H1 (cell line): ENCODE data around the gene GALNT5. TPM values are rescaled to one million over a fixed set of nuclear protein-coding genes. Genes with fewer than 3 reads are reported as not detected.

ENCODE experiments used
- CTCF ChIA-PET: fragments of 300-600 bp; sonication (Branson Sonifier 250); formaldehyde crosslinking; loops from one replicate; lab custom pipeline; 2021; ENCODE audit not compliant: partially characterized antibody; lab: Charles Lee
- POLR2A ChIA-PET: fragments of 300-600 bp; sonication (Branson Sonifier 250); formaldehyde crosslinking; loops from one replicate; lab custom pipeline; 2021; ENCODE audit warnings: inconsistent platforms; ENCODE audit not compliant: partially characterized antibody; lab: Charles Lee
- DNase-seq, 2 experiments: peaks; one replicate each; pipeline versions ENCODE4 v3.0.0 to v3.0.0-alpha.2; 2010 to 2022; ENCODE audit warnings: low spot score in 2 of 2, low read depth in 1 of 2, mixed read lengths in 1 of 2
- FAIRE-seq: peaks from 2 replicates; lab custom pipeline; 2011; peaks lifted over from hg19 to GRCh38; lab: Jason Lieb, UNC
- H2AFZ ChIP-seq: 2 replicates; pipeline ENCODE4 v1.8.1; 2012; ENCODE audit warnings: low read length, inconsistent platforms
- H2AK5ac ChIP-seq: 2 replicates; pipeline ENCODE4 v1.6.1; 2013; ENCODE audit warnings: low read depth, low read length
- H2BK120ac ChIP-seq: replicated peaks from 2 replicates; pipeline ENCODE3; 2013; ENCODE audit warnings: low read depth, low read length, inconsistent platforms
- H2BK12ac ChIP-seq: 2 replicates; pipeline ENCODE4 v1.6.1; 2013; ENCODE audit warnings: low read depth, low read length
- H2BK15ac ChIP-seq: 2 replicates; pipeline ENCODE4 v1.6.1; 2013; ENCODE audit warnings: low read length
- H2BK20ac ChIP-seq: 2 replicates; pipeline ENCODE4 v1.6.1; 2013; ENCODE audit warnings: low read length
- H2BK5ac ChIP-seq: 2 replicates; pipeline ENCODE4 v1.6.1; 2013; ENCODE audit warnings: low read depth, low read length
- H3K14ac ChIP-seq: 2 replicates; pipeline ENCODE4 v1.6.1; 2013; ENCODE audit warnings: inconsistent platforms; ENCODE audit not compliant: insufficient read length
- H3K18ac ChIP-seq: 2 replicates; pipeline ENCODE4 v1.6.1; 2013; ENCODE audit warnings: low read length; ENCODE audit errors: extremely low read depth
- H3K23ac ChIP-seq: 2 replicates; pipeline ENCODE4 v1.6.1; 2013; ENCODE audit warnings: inconsistent platforms; ENCODE audit not compliant: insufficient read length
- H3K23me2 ChIP-seq: 2 replicates; pipeline ENCODE4 v1.6.1; 2013; ENCODE audit warnings: low read depth, low read length
- H3K27ac ChIP-seq: 2 replicates; pipeline ENCODE4 v1.6.1; 2011; ENCODE audit warnings: low read depth, low read length, inconsistent platforms
- H3K27me3 ChIP-seq, 4 experiments: replicated peaks in 1 of 4; 1 replicate in 1 of 4; 2 replicates in 3 of 4; pipeline versions ENCODE4 v1.6.1 to v1.8.1; 2011 to 2013; ENCODE audit warnings: low read length in 3 of 4, mild to moderate bottlenecking in 3 of 4, inconsistent platforms in 2 of 4, mixed read lengths in 2 of 4, moderate library complexity in 1 of 4; ENCODE audit not compliant: control insufficient read depth in 3 of 4, insufficient read depth in 3 of 4; ENCODE audit errors: extremely low read depth in 1 of 4
- H3K36me3 ChIP-seq, 4 experiments: 2 replicates each; pipeline versions ENCODE4 v1.6.1 to v1.8.1; 2011 to 2013; ENCODE audit warnings: mild to moderate bottlenecking in 4 of 4, low read length in 3 of 4, moderate library complexity in 2 of 4, control low read depth in 1 of 4, inconsistent platforms in 1 of 4; ENCODE audit not compliant: insufficient read depth in 4 of 4, control insufficient read depth in 2 of 4
- H3K4ac ChIP-seq: replicated peaks from 2 replicates; pipeline ENCODE3; 2013; ENCODE audit warnings: low read length, low read depth, mixed read lengths, inconsistent platforms; ENCODE audit not compliant: insufficient read length
- H3K4me1 ChIP-seq, 4 experiments: replicated peaks in 1 of 4; 1 replicate in 1 of 4; 2 replicates in 3 of 4; pipeline versions ENCODE4 v1.6.1 to v1.8.1; 2011 to 2013; ENCODE audit warnings: low read length in 3 of 4, inconsistent platforms in 2 of 4, mixed read lengths in 1 of 4; ENCODE audit not compliant: insufficient read depth in 4 of 4, control insufficient read depth in 3 of 4
- H3K4me2 ChIP-seq, 2 experiments: 2 replicates each; pipeline versions ENCODE4 v1.6.1 to v1.8.1; 2011 to 2013; ENCODE audit warnings: low read depth in 2 of 2, low read length in 2 of 2, control low read depth in 1 of 2, inconsistent platforms in 1 of 2, mild to moderate bottlenecking in 1 of 2; ENCODE audit not compliant: insufficient read depth in 1 of 2
- H3K4me3 ChIP-seq, 4 experiments: fragments of 200-600, 300-600 bp in 1 of 4; sonication (generic), shearing (Covaris generic), sonication (Bioruptor Twin) in 1 of 4; 2 replicates each; pipeline versions ENCODE4 v1.5.1 to v1.8.1; 2011 to 2016; ENCODE audit warnings: low read length in 4 of 4, low read depth in 3 of 4, control low read depth in 2 of 4, inconsistent platforms in 2 of 4, mild to moderate bottlenecking in 2 of 4, mixed read lengths in 1 of 4, moderate library complexity in 1 of 4; ENCODE audit not compliant: insufficient read depth in 2 of 4; ENCODE audit errors: extremely low read depth in 1 of 4
- H3K56ac ChIP-seq: replicated peaks from 2 replicates; pipeline ENCODE3; 2013; ENCODE audit warnings: low read depth, mild to moderate bottlenecking, mixed read lengths, low read length, inconsistent platforms; ENCODE audit not compliant: insufficient read length
- H3K79me1 ChIP-seq: 2 replicates; pipeline ENCODE4 v1.6.1; 2013; ENCODE audit warnings: low read depth, low read length, control low read depth
- H3K79me2 ChIP-seq, 2 experiments: 2 replicates each; pipeline versions ENCODE4 v1.6.1 to v1.8.1; 2012 to 2013; ENCODE audit warnings: low read length in 2 of 2, mild to moderate bottlenecking in 2 of 2, inconsistent platforms in 1 of 2; ENCODE audit not compliant: insufficient read depth in 2 of 2, control insufficient read depth in 1 of 2
- H3K9ac ChIP-seq, 4 experiments: replicated peaks in 1 of 4; 1 replicate in 1 of 4; 2 replicates in 3 of 4; pipeline versions ENCODE4 v1.6.1 to v1.8.1; 2011 to 2013; ENCODE audit warnings: low read depth in 3 of 4, low read length in 3 of 4, control low read depth in 2 of 4, mild to moderate bottlenecking in 2 of 4, moderate library complexity in 2 of 4, inconsistent platforms in 1 of 4; ENCODE audit errors: extremely low read depth in 1 of 4
- H3K9me3 ChIP-seq, 2 experiments: 2 replicates each; pipeline versions ENCODE4 v1.6.1 to v1.8.1; 2012 to 2013; ENCODE audit warnings: mild to moderate bottlenecking in 2 of 2, moderate library complexity in 2 of 2, control low read depth in 1 of 2, inconsistent platforms in 1 of 2, low read depth in 1 of 2, low read length in 1 of 2, mixed read lengths in 1 of 2; ENCODE audit not compliant: insufficient read depth in 2 of 2
- H4K20me1 ChIP-seq, 2 experiments: replicated peaks in 1 of 2; 2 replicates each; pipeline versions ENCODE3 to v1.8.1; 2011 to 2013; ENCODE audit warnings: inconsistent platforms in 2 of 2, low read length in 2 of 2, mild to moderate bottlenecking in 1 of 2; ENCODE audit not compliant: insufficient read depth in 2 of 2, control insufficient read depth in 1 of 2
- H4K5ac ChIP-seq: 2 replicates; pipeline ENCODE4 v1.6.1; 2013; ENCODE audit warnings: low read length, low read depth, mixed read lengths, inconsistent platforms; ENCODE audit not compliant: insufficient read length
- H4K8ac ChIP-seq: 2 replicates; pipeline ENCODE4 v1.8.0; 2013; ENCODE audit warnings: mild to moderate bottlenecking, moderate library complexity, low read length, inconsistent platforms; ENCODE audit not compliant: insufficient read depth; ENCODE audit errors: extremely low read depth
- H4K91ac ChIP-seq: replicated peaks from 2 replicates; pipeline ENCODE3; 2013; ENCODE audit warnings: low read length, mixed read lengths, inconsistent platforms; ENCODE audit not compliant: insufficient read length
- CHD2 ChIP-seq: IDR thresholded peaks from 2 replicates; pipeline ENCODE4 v1.6.1; 2012; ENCODE audit warnings: low read length, improper control_type of control experiment
- EP300 ChIP-seq, 2 experiments: IDR thresholded peaks; 1 replicate in 1 of 2; 2 replicates in 1 of 2; pipeline ENCODE4 v1.6.1; 2011 to 2012; ENCODE audit warnings: low read depth in 2 of 2, low read length in 2 of 2, mild to moderate bottlenecking in 2 of 2, borderline replicate concordance in 1 of 2, inconsistent platforms in 1 of 2, moderate library complexity in 1 of 2
- GABPA ChIP-seq: IDR thresholded peaks from 2 replicates; pipeline ENCODE4 v1.6.1; 2011; ENCODE audit warnings: mild to moderate bottlenecking, low read length, moderate library complexity, borderline replicate concordance; ENCODE audit not compliant: insufficient read depth
- RBBP5 ChIP-seq: IDR thresholded peaks from 2 replicates; pipeline ENCODE4 v1.7.1; 2012; ENCODE audit warnings: low read depth, mild to moderate bottlenecking, inconsistent platforms, low read length, moderate library complexity, borderline replicate concordance
- SAP30 ChIP-seq: fragments of 300-600 bp; sonication (generic); IDR thresholded peaks from 2 replicates; pipeline ENCODE4 v1.7.1; 2012; ENCODE audit warnings: low read length, moderate library complexity, mild to moderate bottlenecking, inconsistent platforms; ENCODE audit not compliant: insufficient read depth, insufficient replicate concordance
- SIX5 ChIP-seq: IDR thresholded peaks from 2 replicates; pipeline ENCODE4 v1.6.1; 2011; ENCODE audit warnings: mild to moderate bottlenecking, low read depth, low read length
- SP4 ChIP-seq: IDR thresholded peaks from 2 replicates; pipeline ENCODE4 v1.6.1; 2012; ENCODE audit warnings: low read length, inconsistent platforms
- SUZ12 ChIP-seq: fragments of 200-600 bp; sonication (generic); IDR thresholded peaks from 2 replicates; pipeline ENCODE4 v1.6.1; 2012; ENCODE audit warnings: mild to moderate bottlenecking, inconsistent platforms, low read length, moderate library complexity, mixed read lengths
- TAF1 ChIP-seq: IDR thresholded peaks from 2 replicates; pipeline ENCODE4 v1.6.1; 2011; ENCODE audit warnings: mild to moderate bottlenecking, low read depth, low read length
- TBP ChIP-seq: IDR thresholded peaks from 2 replicates; pipeline ENCODE4 v1.6.1; 2011; ENCODE audit warnings: low read depth, low read length, improper control_type of control experiment
- TEAD4 ChIP-seq: IDR thresholded peaks from 2 replicates; pipeline ENCODE4 v1.6.1; 2012; ENCODE audit warnings: low read depth, low read length, inconsistent platforms, mixed read lengths
- YY1 ChIP-seq: IDR thresholded peaks from 2 replicates; pipeline ENCODE4 v1.6.1; 2011; ENCODE audit warnings: low read depth, mild to moderate bottlenecking, low read length
- WGBS, 2 experiments: shearing (Covaris generic) in 1 of 2; methylation state at CpG; one replicate each; pipeline versions ENCODE4 v1.1.6 to v1.1.7; 2013 to 2015; ENCODE audit warnings: low lambda C conversion rate in 2 of 2, mixed read lengths in 2 of 2, inconsistent platforms in 1 of 2, low coverage in 1 of 2, missing lambda C conversion rate in 1 of 2; ENCODE audit not compliant: insufficient replicate concordance in 2 of 2, insufficient coverage in 1 of 2, insufficient read length in 1 of 2; ENCODE audit errors: extremely low coverage in 1 of 2, missing lambda C conversion rate in 1 of 2; 5-methylcytosine and 5-hydroxymethylcytosine counted together
- polyA plus RNA-seq, 7 experiments: library from polyadenylated mRNA; depleted of rRNA in 3 of 7; stranded (reverse) in 5 of 7; unstranded in 2 of 7; fragments of >200 nt in 5 of 7; fragments of 200-250 nt in 2 of 7; gene quantifications; 1 replicate in 5 of 7; 2 replicates in 1 of 7; 4 replicates in 1 of 7; pipeline versions ENCODE4 v1.2.1 to v1.2.3, GENCODE V29; 2011 to 2013; ENCODE audit warnings: missing spikeins in 2 of 7, mixed read lengths in 2 of 7
- total RNA-seq: library from RNA; stranded (reverse); fragmentation: NEBNext Ultra II Directional; extraction: Animal tissue kit (Norgen Biotek cat#: 25700); gene quantifications from 2 replicates; pipeline ENCODE4 v1.2.1, GENCODE V29; 2021
- TF ChIP-seq, protein P1 (sequence below): IDR thresholded peaks from 2 replicates; pipeline ENCODE4 v1.6.1; 2011; ENCODE audit warnings: low read depth, mild to moderate bottlenecking, low read length; ENCODE audit not compliant: insufficient read depth

GALNT5 gene
- total and polyA plus RNA-seq, 2 of the 8 experiments (the other 6 are each of a cell fraction or from before 2014, with no cell fraction given): 0.02 to 0.06 TPM

- Histone ChIP-seq H4K5ac (no peak overlapping the region), H3K36me3 (no peaks in the 10 kb centered on the region), H3K23ac (no peak overlapping the region), H3K4me2 (no peak overlapping the region), H2BK15ac (no peak overlapping the region), H3K4ac (no peak overlapping the region), H3K56ac (no peak overlapping the region), H3K9me3 (no peaks in the 10 kb centered on the region; a peak in 1 of 4 replicates), H3K18ac (no peak overlapping the region), H4K91ac (no peak overlapping the region), H4K20me1 (no peaks in the 10 kb centered on the region), H3K27ac (no peak overlapping the region), H3K79me1 (no peaks in the 10 kb centered on the region), H3K27me3 (no peaks in the 10 kb centered on the region), H4K8ac (no peak overlapping the region), H2AFZ (no peak overlapping the region), H2BK12ac (no peak overlapping the region), H2BK120ac (no peak overlapping the region), H2BK5ac (no peak overlapping the region), H3K79me2 (no peaks in the 10 kb centered on the region), H3K14ac (no peak overlapping the region), H2BK20ac (no peak overlapping the region), H3K4me3 (no peak overlapping the region), H2AK5ac (no peak overlapping the region), H3K23me2 (no peaks in the 10 kb centered on the region), H3K4me1 (no peaks in the 10 kb centered on the region), H3K9ac (no peak overlapping the region)
- ChIA-PET POLR2A (no interaction called here), CTCF (interaction anchor here (1.0 to 3.1 kb wide), 3 partner anchors 8 to 46 kb away, joined by 4 to 9 read pairs (median 4); no protein-coding TSS in a partner anchor)
- WGBS, 2 experiments: 93% methylated on average over 6 of the region's 6 CpGs; no CpG with 5 or more reads in 1 of the 2 experiments
- no peak for TF ChIP-seq SAP30
- TF ChIP-seq SIX5: no peak
- no peak for TF ChIP-seq TBP
- no peak for TF ChIP-seq RBBP5
- no peak for TF ChIP-seq TAF1
- no peak for TF ChIP-seq CHD2
- no peak for TF ChIP-seq GABPA
- no peak for TF ChIP-seq EP300 (IDR thresholded peaks at IDR 0.05; ENCODE audit: borderline replicate concordance in 1 of 2, low read depth in 2 of 2, low read length in 2 of 2)
- no peak for TF ChIP-seq SP4
- no peak for TF ChIP-seq TEAD4
- no peak for TF ChIP-seq YY1
- TF ChIP-seq SUZ12: no peak
- TF ChIP-seq, protein P1, sequence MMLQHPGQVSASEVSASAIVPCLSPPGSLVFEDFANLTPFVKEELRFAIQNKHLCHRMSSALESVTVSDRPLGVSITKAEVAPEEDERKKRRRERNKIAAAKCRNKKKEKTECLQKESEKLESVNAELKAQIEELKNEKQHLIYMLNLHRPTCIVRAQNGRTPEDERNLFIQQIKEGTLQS: no peak
- FAIRE-seq: no peak
- no peak for DNase-seq
Observed at GRCh38 chr2:157281316-157281715, 23.8 kb downstream of the GALNT5 start.
